ENCODE measurements around the gene TPD52L1.

Gene TPD52L1

GRCh38 chr6:125163811-125164210, 10.2 kb downstream of the TPD52L1 start:
- Histone ChIP-seq H3K4me3 (ENCODE audit: low read depth, low read length) (no peak overlapping the region), H3K4me1 (ENCODE audit: control insufficient read depth, insufficient read depth, low read length) (no peaks in the 10 kb centered on the region), H3K9ac (ENCODE audit: low read length) (no peak overlapping the region), H3K27ac (ENCODE audit: low read depth, low read length) (no peak overlapping the region), H3K9me3 (ENCODE audit: control insufficient read depth, insufficient read depth, low read depth, low read length) (0 out of 2 replicates have a peak, but pooled peaks cover 1% of the 10 kb centered on the region), H3K27me3 (ENCODE audit: control insufficient read depth, insufficient read depth, low read length) (no peaks in the 10 kb centered on the region), H3K36me3 (ENCODE audit: control insufficient read depth, insufficient read depth, low read length) (no peaks in the 10 kb centered on the region)

GRCh38 chr6:125164696-125165095, 11.1 kb downstream of the TPD52L1 start:
- H3K36me3 ChIP-seq (ENCODE audit: control insufficient read depth, insufficient read depth, low read length), result no peaks in the 10 kb centered on the region
- H3K4me1 ChIP-seq (ENCODE audit: control insufficient read depth, insufficient read depth, low read length), result no peaks in the 10 kb centered on the region
- no peak overlapping the region for H3K4me3 ChIP-seq (ENCODE audit: low read depth, low read length)
- no peak overlapping the region for H3K9ac ChIP-seq (ENCODE audit: low read length)
- H3K27me3 ChIP-seq (ENCODE audit: control insufficient read depth, insufficient read depth, low read length), result no peaks in the 10 kb centered on the region
- 0 out of 2 replicates have a peak, but pooled peaks cover 3% of the 10 kb centered on the region for H3K9me3 ChIP-seq (ENCODE audit: control insufficient read depth, insufficient read depth, low read depth, low read length)
- no peak overlapping the region for H3K27ac ChIP-seq (ENCODE audit: low read depth, low read length)

- Histone ChIP-seq H3K4me3 (ENCODE audit: low read depth, low read length) (no peak overlapping the region), H3K36me3 (ENCODE audit: control insufficient read depth, insufficient read depth, low read length) (no peaks in the 10 kb centered on the region), H3K9me3 (ENCODE audit: control insufficient read depth, insufficient read depth, low read depth, low read length) (0 out of 2 replicates have a peak, but pooled peaks cover 3% of the 10 kb centered on the region), H3K4me1 (ENCODE audit: control insufficient read depth, insufficient read depth, low read length) (no peaks in the 10 kb centered on the region), H3K27ac (ENCODE audit: low read depth, low read length) (no peak overlapping the region), H3K9ac (ENCODE audit: low read length) (no peak overlapping the region), H3K27me3 (ENCODE audit: control insufficient read depth, insufficient read depth, low read length) (no peaks in the 10 kb centered on the region)
Measured at GRCh38 chr6:125165256-125165655, 11.7 kb downstream of the TPD52L1 start.

GRCh38 chr6:125165776-125166175, 12.2 kb downstream of the TPD52L1 start:
- no peak overlapping the region for H3K4me3 ChIP-seq (ENCODE audit: low read depth, low read length)
- H3K9me3 ChIP-seq (ENCODE audit: control insufficient read depth, insufficient read depth, low read depth, low read length), result 0 out of 2 replicates have a peak, but pooled peaks cover 3% of the 10 kb centered on the region
- H3K36me3 ChIP-seq (ENCODE audit: control insufficient read depth, insufficient read depth, low read length), result no peaks in the 10 kb centered on the region
- no peaks in the 10 kb centered on the region for H3K27me3 ChIP-seq (ENCODE audit: control insufficient read depth, insufficient read depth, low read length)
- no peak overlapping the region for H3K9ac ChIP-seq (ENCODE audit: low read length)
- no peaks in the 10 kb centered on the region for H3K4me1 ChIP-seq (ENCODE audit: control insufficient read depth, insufficient read depth, low read length)
- no peak overlapping the region for H3K27ac ChIP-seq (ENCODE audit: low read depth, low read length)

GRCh38 chr6:125166711-125167110, 13.1 kb downstream of the TPD52L1 start:
- 0 out of 2 replicates have a peak, but pooled peaks cover 3% of the 10 kb centered on the region for H3K9me3 ChIP-seq (ENCODE audit: control insufficient read depth, insufficient read depth, low read depth, low read length)
- H3K9ac ChIP-seq (ENCODE audit: low read length), result no peak overlapping the region
- no peak overlapping the region for H3K4me3 ChIP-seq (ENCODE audit: low read depth, low read length)
- no peak overlapping the region for H3K27ac ChIP-seq (ENCODE audit: low read depth, low read length)
- no peaks in the 10 kb centered on the region for H3K36me3 ChIP-seq (ENCODE audit: control insufficient read depth, insufficient read depth, low read length)
- H3K27me3 ChIP-seq (ENCODE audit: control insufficient read depth, insufficient read depth, low read length), result no peaks in the 10 kb centered on the region
- no peaks in the 10 kb centered on the region for H3K4me1 ChIP-seq (ENCODE audit: control insufficient read depth, insufficient read depth, low read length)

GRCh38 chr6:125167579-125167978, 14.0 kb downstream of the TPD52L1 start:
- Histone ChIP-seq H3K4me1 (ENCODE audit: control insufficient read depth, insufficient read depth, low read length) (no peaks in the 10 kb centered on the region), H3K9me3 (ENCODE audit: control insufficient read depth, insufficient read depth, low read depth, low read length) (0 out of 2 replicates have a peak, but pooled peaks cover 3% of the 10 kb centered on the region), H3K27me3 (ENCODE audit: control insufficient read depth, insufficient read depth, low read length) (no peaks in the 10 kb centered on the region), H3K9ac (ENCODE audit: low read length) (no peak overlapping the region), H3K27ac (ENCODE audit: low read depth, low read length) (no peak overlapping the region), H3K36me3 (ENCODE audit: control insufficient read depth, insufficient read depth, low read length) (no peaks in the 10 kb centered on the region), H3K4me3 (ENCODE audit: low read depth, low read length) (no peak overlapping the region)

GRCh38 chr6:125169058-125169457, 15.5 kb downstream of the TPD52L1 start:
- Histone ChIP-seq H3K9me3 (ENCODE audit: control insufficient read depth, insufficient read depth, low read depth, low read length) (0 out of 2 replicates have a peak, but pooled peaks cover 3% of the 10 kb centered on the region), H3K9ac (ENCODE audit: low read length) (no peak overlapping the region), H3K27ac (ENCODE audit: low read depth, low read length) (no peak overlapping the region), H3K27me3 (ENCODE audit: control insufficient read depth, insufficient read depth, low read length) (no peaks in the 10 kb centered on the region), H3K36me3 (ENCODE audit: control insufficient read depth, insufficient read depth, low read length) (no peaks in the 10 kb centered on the region), H3K4me3 (ENCODE audit: low read depth, low read length) (no peak overlapping the region), H3K4me1 (ENCODE audit: control insufficient read depth, insufficient read depth, low read length) (no peaks in the 10 kb centered on the region)

GRCh38 chr6:125169522-125169921, 15.9 kb downstream of the TPD52L1 start:
- Histone ChIP-seq H3K4me1 (ENCODE audit: control insufficient read depth, insufficient read depth, low read length) (peaks cover 2% of the 10 kb centered on the region; the same call in 1 of the 2 replicates), H3K9me3 (ENCODE audit: control insufficient read depth, insufficient read depth, low read depth, low read length) (0 out of 2 replicates have a peak, but pooled peaks cover 3% of the 10 kb centered on the region), H3K27me3 (ENCODE audit: control insufficient read depth, insufficient read depth, low read length) (no peaks in the 10 kb centered on the region), H3K27ac (ENCODE audit: low read depth, low read length) (no peak overlapping the region), H3K9ac (ENCODE audit: low read length) (no peak overlapping the region), H3K4me3 (ENCODE audit: low read depth, low read length) (no peak overlapping the region), H3K36me3 (ENCODE audit: control insufficient read depth, insufficient read depth, low read length) (no peaks in the 10 kb centered on the region)

- H3K36me3 ChIP-seq (ENCODE audit: control insufficient read depth, insufficient read depth, low read length), result no peaks in the 10 kb centered on the region
- H3K27ac ChIP-seq (ENCODE audit: low read depth, low read length), result no peak overlapping the region
- H3K27me3 ChIP-seq (ENCODE audit: control insufficient read depth, insufficient read depth, low read length), result no peaks in the 10 kb centered on the region
- no peak overlapping the region for H3K9ac ChIP-seq (ENCODE audit: low read length)
- H3K4me3 ChIP-seq (ENCODE audit: low read depth, low read length), result no peak overlapping the region
- H3K9me3 ChIP-seq (ENCODE audit: control insufficient read depth, insufficient read depth, low read depth, low read length), result 0 out of 2 replicates have a peak, but pooled peaks cover 3% of the 10 kb centered on the region
- H3K4me1 ChIP-seq (ENCODE audit: control insufficient read depth, insufficient read depth, low read length), result peaks cover 5% of the 10 kb centered on the region; the same call in 1 of the 2 replicates
Measured at GRCh38 chr6:125170376-125170775, 16.8 kb downstream of the TPD52L1 start.

GRCh38 chr6:125173341-125174095, 19.9 kb downstream of the TPD52L1 start:
- Histone ChIP-seq H3K27ac (ENCODE audit: low read depth, low read length) (no peak overlapping the region), H3K36me3 (ENCODE audit: control insufficient read depth, insufficient read depth, low read length) (no peaks in the 10 kb centered on the region), H3K9ac (ENCODE audit: low read length) (no peak overlapping the region), H3K9me3 (ENCODE audit: control insufficient read depth, insufficient read depth, low read depth, low read length) (0 out of 2 replicates have a peak, but pooled peaks cover 3% of the 10 kb centered on the region), H3K4me1 (ENCODE audit: control insufficient read depth, insufficient read depth, low read length) (peaks cover 5% of the 10 kb centered on the region; the same call in 1 of the 2 replicates), H3K27me3 (ENCODE audit: control insufficient read depth, insufficient read depth, low read length) (no peaks in the 10 kb centered on the region), H3K4me3 (ENCODE audit: low read depth, low read length) (no peak overlapping the region)

- Histone ChIP-seq H3K36me3 (ENCODE audit: control insufficient read depth, insufficient read depth, low read length) (no peaks in the 10 kb centered on the region), H3K27ac (ENCODE audit: low read depth, low read length) (no peak overlapping the region), H3K9me3 (ENCODE audit: control insufficient read depth, insufficient read depth, low read depth, low read length) (no peaks in the 10 kb centered on the region), H3K4me3 (ENCODE audit: low read depth, low read length) (no peak overlapping the region), H3K27me3 (ENCODE audit: control insufficient read depth, insufficient read depth, low read length) (no peaks in the 10 kb centered on the region), H3K4me1 (ENCODE audit: control insufficient read depth, insufficient read depth, low read length) (peaks cover 5% of the 10 kb centered on the region; the same call in 1 of the 2 replicates), H3K9ac (ENCODE audit: low read length) (no peak overlapping the region)
Measured at GRCh38 chr6:125174626-125175025, 21.1 kb downstream of the TPD52L1 start.

Measured in HUES6 (cell line).